GM21423 (cell line): ENCODE data around the gene MTMR3.
A peak's percentile ranks its signal among the peaks of the same experiment; 100 is the strongest.
"Not testable (repeated sequence)": the region's sequence is repeated elsewhere in the genome, so short reads cannot be mapped to it uniquely, and the experiment has no call there.

ENCODE experiments used
- ATAC-seq: cut with Tn5 transposase; IDR thresholded peaks from one replicate; pipeline ENCODE4 v1.9.1; 2021; ENCODE audit warnings: mild to moderate bottlenecking, moderate library complexity; ENCODE audit not compliant: unreplicated experiment

MTMR3 gene

GRCh38 chr22:29883045-29883774 is at the start of gene MTMR3:
MTMR3 (plus strand) TSS chr22:29883174; CDS start chr22:29971060, 87,886 bp downstream.
- peak; percentile 72 for ATAC-seq

- ATAC-seq: no peak
These were observed 49.5 kb upstream of the MTMR3 start for GRCh38 chr22:29833392-29833965.

- ATAC-seq: no peak
These were observed 48.9 kb upstream of the MTMR3 start for GRCh38 chr22:29834046-29834445.

- ATAC-seq: not testable (repeated sequence)
These were observed 46.1 kb upstream of the MTMR3 start for GRCh38 chr22:29836791-29837370.

GRCh38 chr22:29837741-29838598 is 45.0 kb upstream of the MTMR3 start, which contains the start of gene ASCC2:
ASCC2 (minus strand) TSS chr22:29838274; CDS start chr22:29832325, 5,949 bp downstream.
- ATAC-seq: peak; percentile 96

DNA sequence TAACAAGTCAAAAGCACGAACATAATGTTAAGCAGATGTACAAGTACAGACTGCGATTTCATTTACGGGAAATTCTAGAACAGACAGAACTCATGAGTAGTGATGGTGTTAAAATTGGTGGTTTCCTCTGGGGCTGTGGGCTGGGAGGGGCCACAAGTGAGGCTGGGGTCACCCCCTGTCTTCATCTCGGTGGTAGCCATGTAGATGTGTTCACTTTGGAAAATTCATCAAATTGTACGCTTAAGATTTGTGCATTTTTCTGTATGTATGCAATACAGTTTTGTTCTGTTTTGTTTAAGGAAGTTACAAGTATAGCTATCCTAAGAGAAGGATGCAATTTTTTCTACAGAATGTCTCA is 44.4 kb upstream of the MTMR3 start:
- ATAC-seq: no peak

- no peak for ATAC-seq
These were observed 43.9 kb upstream of the MTMR3 start for GRCh38 chr22:29839039-29839438.

DNA sequence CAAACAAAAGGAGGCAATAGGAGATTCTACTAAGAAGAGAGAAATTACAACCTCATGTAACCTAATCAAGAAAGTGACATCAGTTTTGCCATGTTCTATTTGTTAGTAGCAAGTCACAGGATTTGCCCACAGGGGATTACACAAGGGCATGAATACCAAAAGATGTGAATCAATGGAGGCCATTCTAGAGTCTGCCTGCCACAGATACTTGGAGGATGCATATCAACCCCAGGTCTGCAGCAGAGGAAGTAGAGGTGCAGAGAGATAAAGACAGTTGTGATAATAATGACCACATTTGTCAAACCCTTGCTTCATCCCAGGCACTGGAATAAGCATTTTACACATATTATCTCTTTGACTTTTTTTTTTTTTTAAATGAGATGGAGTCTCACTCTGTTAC is 42.5 kb upstream of the MTMR3 start:
- ATAC-seq: no peak

DNA sequence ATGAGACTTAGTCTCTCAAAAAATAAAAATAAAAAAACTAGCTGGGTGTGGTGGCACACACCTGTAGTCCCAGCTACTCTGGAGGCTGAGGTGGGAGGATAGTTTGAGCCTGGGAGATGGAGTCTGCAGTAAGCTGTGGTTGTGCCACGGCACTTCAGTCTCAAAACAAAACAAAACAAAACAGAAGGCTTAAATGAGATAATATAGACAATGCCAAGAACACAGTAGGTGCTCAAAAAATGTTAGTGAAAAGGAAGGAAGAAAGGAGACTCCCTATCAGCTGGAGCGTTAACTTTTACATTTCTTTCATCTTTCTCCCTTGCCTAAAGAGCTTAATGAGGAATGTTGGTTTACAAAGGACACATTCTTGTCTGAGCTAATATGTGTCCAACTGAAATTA is 40.8 kb upstream of the MTMR3 start:
- ATAC-seq: no peak

DNA sequence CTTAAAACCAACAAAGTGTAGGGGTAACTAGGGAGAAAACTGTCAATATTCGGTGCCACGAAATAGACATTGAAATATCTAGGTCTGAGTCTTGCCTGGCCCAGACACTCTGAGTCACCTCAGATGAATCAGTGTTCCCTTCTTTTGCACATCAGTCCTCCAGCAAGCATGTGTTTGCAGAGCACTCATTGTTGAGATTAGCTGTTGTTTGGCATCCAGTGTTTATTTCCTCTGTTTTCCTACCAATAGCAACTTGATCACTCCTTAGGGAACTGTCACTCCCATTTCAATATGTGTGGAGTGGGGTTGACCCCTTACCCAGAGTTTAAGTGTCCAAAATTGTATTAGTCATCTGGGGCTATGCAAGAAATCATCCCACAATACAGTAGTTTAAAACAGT is 40.2 kb upstream of the MTMR3 start:
- no peak for ATAC-seq

- ATAC-seq: no peak
These were observed 36.7 kb upstream of the MTMR3 start for GRCh38 chr22:29846290-29846689.

DNA sequence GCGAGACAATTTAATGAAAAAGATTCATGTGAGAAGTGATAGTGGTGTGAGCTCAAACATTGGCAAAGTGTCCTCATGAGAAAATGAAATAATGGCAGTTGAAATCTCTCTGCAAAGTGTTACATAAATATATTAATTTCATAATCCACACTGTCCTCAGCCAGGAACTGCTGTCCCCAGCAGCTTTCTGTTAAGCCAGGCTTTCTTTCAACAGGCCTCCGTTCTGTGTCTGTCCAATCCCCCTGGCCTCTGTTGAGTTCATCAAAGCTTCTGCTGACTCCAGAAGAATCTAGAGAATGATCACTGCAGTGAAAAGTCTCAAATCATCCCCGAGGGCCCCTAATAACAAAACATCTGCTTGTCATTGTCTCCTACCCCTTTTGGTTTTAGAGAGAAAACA is 34.9 kb upstream of the MTMR3 start:
- no peak for ATAC-seq

GRCh38 chr22:29854432-29854831 is 28.5 kb upstream of the MTMR3 start:
- ATAC-seq: no peak

GRCh38 chr22:29855611-29856181 is 27.3 kb upstream of the MTMR3 start:
- ATAC-seq: no peak

DNA sequence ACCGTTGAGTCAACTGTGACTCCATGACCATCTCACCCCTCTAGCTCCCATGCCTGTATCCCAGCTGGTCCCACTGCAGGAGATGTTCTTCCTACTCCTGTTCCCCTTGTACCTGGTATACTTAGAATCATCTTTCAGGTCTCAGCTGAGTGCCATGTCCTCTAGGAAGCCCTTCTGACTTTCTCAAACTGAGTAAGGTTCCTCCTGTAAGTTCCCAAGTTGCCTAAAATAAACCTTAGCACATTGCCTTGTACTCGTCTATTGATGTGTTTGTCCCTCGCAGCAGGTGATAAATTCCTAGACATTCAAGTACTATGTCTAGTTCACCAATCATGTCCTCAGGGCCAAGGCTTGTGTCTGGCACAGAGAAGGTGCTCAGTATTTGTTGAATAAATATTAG is 26.5 kb upstream of the MTMR3 start:
- ATAC-seq: no peak

DNA sequence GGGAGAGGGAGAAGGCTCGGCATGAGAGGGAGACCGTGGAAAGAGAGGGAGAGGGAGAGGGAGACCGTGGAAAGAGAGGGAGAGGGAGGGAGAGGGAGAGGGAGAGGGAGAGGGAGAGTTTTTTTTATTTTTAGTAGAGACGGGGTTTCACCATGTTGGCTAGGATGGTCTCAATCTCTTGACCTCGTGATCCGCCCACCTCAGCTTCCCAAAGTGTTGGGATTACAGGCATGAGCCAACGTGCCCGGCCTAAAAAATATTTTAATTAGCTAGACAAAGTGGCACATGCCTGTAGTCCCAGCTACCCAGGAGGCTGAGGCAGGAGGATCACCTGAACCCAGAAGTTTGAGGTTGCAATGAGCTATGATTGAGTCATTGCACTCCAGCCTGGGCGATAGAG is 23.9 kb upstream of the MTMR3 start:
- ATAC-seq: not testable (repeated sequence)

- no peak for ATAC-seq
These were observed 22.8 kb upstream of the MTMR3 start for GRCh38 chr22:29860006-29860766.

DNA sequence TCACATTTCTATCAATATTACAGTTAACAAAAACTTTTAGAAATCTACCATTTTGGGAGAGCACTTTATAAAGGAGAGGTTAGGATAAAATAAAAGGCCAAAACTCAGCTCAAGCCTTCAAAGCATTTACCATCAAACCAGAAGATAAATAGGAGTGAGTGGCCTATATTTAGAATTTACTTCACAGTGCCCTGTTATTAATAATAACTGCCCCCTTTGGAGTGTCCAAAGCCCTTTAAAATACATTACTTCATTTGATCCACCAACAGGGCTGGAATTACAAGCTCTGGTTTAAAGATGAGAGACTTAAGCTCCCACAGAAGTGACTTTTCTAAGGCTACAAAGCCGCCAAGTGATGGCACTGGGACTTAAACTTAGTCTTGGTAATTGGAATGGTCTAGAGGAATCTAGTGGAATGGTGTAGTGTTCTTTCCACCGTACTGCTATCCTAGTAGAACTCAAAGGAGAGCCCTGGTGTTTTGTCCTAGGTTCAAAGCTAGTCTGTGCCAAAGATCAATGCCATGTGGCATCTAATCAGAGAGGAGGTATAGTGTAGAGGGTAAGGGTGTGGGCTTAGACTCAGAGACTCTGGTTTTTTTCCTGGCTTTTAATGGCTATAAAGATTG is 21.2 kb upstream of the MTMR3 start:
- ATAC-seq: no peak

DNA sequence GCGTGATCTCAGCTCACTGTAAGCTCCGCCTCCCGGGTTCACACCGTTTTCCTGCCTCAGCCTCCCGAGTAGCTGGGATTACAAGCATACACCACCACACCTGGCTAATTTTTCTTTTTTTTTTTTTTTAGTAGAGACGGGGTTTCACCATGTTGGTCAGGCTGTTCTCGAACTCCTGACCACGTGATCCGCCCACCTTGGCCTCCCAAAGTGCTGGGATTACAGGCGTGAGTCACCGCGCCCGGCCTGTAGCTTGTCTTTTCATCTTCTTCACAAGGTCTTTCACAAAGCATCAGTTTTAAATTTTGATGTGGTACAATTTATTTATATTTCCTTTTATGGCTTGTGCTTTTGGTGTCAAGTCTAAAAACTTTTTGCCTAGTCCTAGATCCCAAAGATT is 17.4 kb upstream of the MTMR3 start:
- not testable (repeated sequence) for ATAC-seq

DNA sequence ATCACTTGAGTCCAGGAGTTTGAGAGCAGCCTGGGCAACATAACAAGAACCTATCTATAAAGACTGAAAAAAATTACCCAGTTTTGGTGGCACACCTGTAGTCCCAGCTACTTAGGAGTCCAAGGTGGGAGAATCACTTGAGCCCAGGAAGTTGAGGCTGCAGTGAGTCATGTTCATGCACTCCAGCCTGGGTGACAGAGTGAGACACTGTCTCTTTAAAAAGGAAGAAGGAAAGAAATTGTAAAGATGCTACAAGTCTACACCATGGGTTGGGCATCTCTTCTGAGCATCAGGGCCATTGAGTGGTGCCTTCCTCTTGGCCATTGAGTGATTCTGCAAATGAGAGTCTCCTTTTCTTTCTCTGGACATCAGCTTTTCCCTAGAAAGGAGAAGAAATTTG is 15.7 kb upstream of the MTMR3 start:
- no peak for ATAC-seq
